AG08395 (cell line): Measurements from ENCODE around the gene SLC7A10.

Source experiments
- DNase-seq: peaks from one replicate; pipeline ENCODE4 v3.0.0; 2012; ENCODE audit warnings: mixed read lengths, low spot score

SLC7A10 gene

GRCh38 chr19:33254245-33254824 is 28.7 kb upstream of the SLC7A10 start:
- no peak for DNase-seq

- no peak for DNase-seq
These were observed 27.3 kb upstream of the SLC7A10 start for GRCh38 chr19:33252971-33253370.

- DNase-seq = no peak
These were observed 26.8 kb upstream of the SLC7A10 start for GRCh38 chr19:33252418-33252962.

GRCh38 chr19:33251526-33252090 is 26.0 kb upstream of the SLC7A10 start:
- no peak for DNase-seq

- no peak for DNase-seq
These were observed 25.4 kb upstream of the SLC7A10 start for GRCh38 chr19:33251076-33251475.

- no peak for DNase-seq
These were observed 24.9 kb upstream of the SLC7A10 start for GRCh38 chr19:33250500-33250899.

GRCh38 chr19:33249740-33250366 is 24.2 kb upstream of the SLC7A10 start:
- no peak for DNase-seq

GRCh38 chr19:33248954-33249613 is 23.4 kb upstream of the SLC7A10 start:
- DNase-seq = peak; percentile 42

GRCh38 chr19:33248553-33248953 is 22.9 kb upstream of the SLC7A10 start:
- no peak for DNase-seq

- DNase-seq = no peak
These were observed 22.5 kb upstream of the SLC7A10 start for GRCh38 chr19:33248104-33248503.

GRCh38 chr19:33247441-33247819 is 21.8 kb upstream of the SLC7A10 start:
- no peak for DNase-seq

GRCh38 chr19:33246709-33247440 is 21.2 kb upstream of the SLC7A10 start:
- DNase-seq = no peak

GRCh38 chr19:33245948-33246708 is 20.5 kb upstream of the SLC7A10 start:
- no peak for DNase-seq

GRCh38 chr19:33242911-33243310 is 17.3 kb upstream of the SLC7A10 start:
- DNase-seq = no peak

- no peak for DNase-seq
These were observed 16.5 kb upstream of the SLC7A10 start for GRCh38 chr19:33242131-33242530.

GRCh38 chr19:33241530-33242101 is 16.0 kb upstream of the SLC7A10 start:
- peak; percentile 31 for DNase-seq

GRCh38 chr19:33241091-33241529 is 15.5 kb upstream of the SLC7A10 start:
- no peak for DNase-seq

GRCh38 chr19:33240181-33240771 is 14.6 kb upstream of the SLC7A10 start:
- no peak for DNase-seq

- DNase-seq = no peak
These were observed 13.7 kb upstream of the SLC7A10 start for GRCh38 chr19:33239223-33239975.
